Measurements from ENCODE around the gene DAGLB. TPM values are rescaled to one million over a fixed set of nuclear protein-coding genes. Genes with fewer than 3 reads are reported as not detected.

DAGLB gene
- total and polyA plus RNA-seq, 10 of the 15 experiments (the other 5 are each of a cell fraction or from before 2014, with no cell fraction given) = 1.2 to 13.3 (median 10.1) TPM

GRCh38 chr7:6444516-6445269 lies 3.1 kb downstream of the DAGLB start:
- no peak for DNase-seq (ENCODE audit: low read depth, low spot score)
- no peak for ATAC-seq
- H3K9me3 ChIP-seq (replicated peaks; ENCODE audit: control insufficient read depth, insufficient read depth, low read length) = no peaks in the 10 kb centered on the region
- FAIRE-seq = no peak
- TF ChIP-seq FOS (IDR thresholded peaks at IDR 0.05; ENCODE audit: borderline replicate concordance, extremely low read depth, insufficient read length) = no peak
- TF ChIP-seq CEBPB (IDR thresholded peaks at IDR 0.05; ENCODE audit: borderline replicate concordance in 1 of 2, low read depth in 2 of 2, low read length in 2 of 2) = no peak
- TF ChIP-seq TCF3 (IDR thresholded peaks at IDR 0.05; ENCODE audit: borderline replicate concordance, insufficient read depth, low read depth, low read length) = no peak
- TF ChIP-seq FOXK2 (IDR thresholded peaks at IDR 0.05) = no peak
- TF ChIP-seq CBX3 (IDR thresholded peaks at IDR 0.05; ENCODE audit: borderline replicate concordance, low read depth) = no peak
- no peak for TF ChIP-seq BRCA1 (IDR thresholded peaks at IDR 0.05; ENCODE audit: low read depth, low read length)
- no peak for TF ChIP-seq SMARCA5 (IDR thresholded peaks at IDR 0.05)
- TF ChIP-seq MYB (IDR thresholded peaks at IDR 0.05; ENCODE audit: borderline replicate concordance, low read depth, low read length) = no peak
- TF ChIP-seq NFYA (IDR thresholded peaks at IDR 0.05; ENCODE audit: borderline replicate concordance, low read depth, low read length) = no peak
- no peak for TF ChIP-seq CREB1 (IDR thresholded peaks at IDR 0.05; ENCODE audit: low read depth)
- no peak for TF ChIP-seq IRF5 (IDR thresholded peaks at IDR 0.05; ENCODE audit: borderline replicate concordance)
- no peak for TF ChIP-seq SREBF1 (IDR thresholded peaks at IDR 0.05; ENCODE audit: low read length)
- TF ChIP-seq LARP7 (IDR thresholded peaks at IDR 0.05) = no peak
- no peak for TF ChIP-seq YBX1 (IDR thresholded peaks at IDR 0.05)
- TF ChIP-seq ESRRA (IDR thresholded peaks at IDR 0.05; ENCODE audit: low read length) = no peak
- no peak for TF ChIP-seq ZNF384 (IDR thresholded peaks at IDR 0.05; ENCODE audit: borderline replicate concordance, low read depth, low read length)
- no peak for TF ChIP-seq YY1 (IDR thresholded peaks at IDR 0.05; ENCODE audit: low read depth, low read length)
- TF ChIP-seq MYC (IDR thresholded peaks at IDR 0.05; ENCODE audit: insufficient read depth, insufficient read length, insufficient replicate concordance, low read length, severe bottlenecking) = no peak
- no peaks in the 10 kb centered on the region for H4K20me1 ChIP-seq (ENCODE audit: control insufficient read depth, insufficient read depth)
- H3K9ac ChIP-seq (ENCODE audit: control insufficient read depth, insufficient read depth, low read length) = no peak overlapping the region
- WGBS (ENCODE audit: insufficient coverage, insufficient replicate concordance, low lambda C conversion rate, missing lambda C conversion rate) = 98% methylated on average over 13 of the region's 13 CpGs
- H3K4me2 ChIP-seq (ENCODE audit: control insufficient read depth, insufficient read depth) = no peak overlapping the region
- CTCF ChIA-PET = interaction anchor here (3.7 kb wide), 1 partner anchor 7 kb away, joined by 21 read pairs; no protein-coding TSS in a partner anchor
- no peak overlapping the region for H3K4me3 ChIP-seq
- POLR2A ChIA-PET = interaction anchor here (0.6 to 1.0 kb wide), 2 partner anchors 32 to 574 kb away, joined by 3 to 7 read pairs; no protein-coding TSS in a partner anchor
- H3K27me3 ChIP-seq (replicated peaks in 1 of 2; ENCODE audit: control insufficient read depth in 2 of 2, insufficient read depth in 2 of 2, low read length in 1 of 2) = no peaks in the 10 kb centered on the region
- no peak overlapping the region for H2AFZ ChIP-seq (ENCODE audit: control insufficient read depth, low read depth, low read length)
- intact Hi-C loops (cut with micrococcal nuclease; ENCODE audit: unreplicated experiment) = loop anchor here (10.0 kb wide), 1 partner anchor 440 kb away; the partner anchor contains the start of genes AIMP2 and PMS2
- in situ Hi-C loops (cut with MboI) = no loop called here
- SMC1A ChIA-PET (ENCODE audit: uncharacterized antibody, unreplicated experiment) = no interaction called here
- RAD21 ChIA-PET (ENCODE audit: unreplicated experiment) = no interaction called here
- no peak overlapping the region for H3K27ac ChIP-seq (ENCODE audit: control insufficient read depth, insufficient read depth)
- no peaks in the 10 kb centered on the region; the same call in 1 of the 2 replicates for H3K4me1 ChIP-seq (ENCODE audit: control insufficient read depth, insufficient read depth, low read length)
- H3K79me2 ChIP-seq (ENCODE audit: control insufficient read depth, insufficient read depth, low read length) = peaks cover 12% of the 10 kb centered on the region
- BruUV-seq (replicated peaks) = no TSS peak
- peaks cover 2 to 4% of the 10 kb centered on the region in 2 experiments; a peak in 3 of 4 replicates for H3K36me3 ChIP-seq (ENCODE audit: control insufficient read depth in 2 of 2, insufficient read depth in 2 of 2, low read length in 1 of 2)
